ENCODE data around the gene IL32.

- TF ChIP-seq CTCF (IDR thresholded peaks at IDR 0.05) (no peak), POLR2AphosphoS5 (IDR thresholded peaks at IDR 0.05) (no peak), POLR2A (IDR thresholded peaks at IDR 0.05) (no peak)
Measured at GRCh38 chr16:3057181-3058138, 8.0 kb upstream of the IL32 start.

Measured in gastroesophageal sphincter (tissue), 3 donors.